HepG2 (cell line): ENCODE results near the gene NUDT22. TPM values are rescaled to one million over a fixed set of nuclear protein-coding genes. Genes with fewer than 3 reads are reported as not detected.

ENCODE experiments used
- ATF4 ChIP-seq, 2 experiments: fragments of 450-650 bp in 1 of 2; sonication (generic) in 1 of 2; formaldehyde crosslinking; IDR thresholded peaks; 2 replicates each; pipeline versions ENCODE4 v1.5.0 to v1.8.0; 2020 to 2022; ENCODE audit warnings: mild to moderate bottlenecking in 1 of 2, missing genetic modification reagents in 1 of 2
- HDAC1 ChIP-seq: sonication (generic); formaldehyde crosslinking; IDR thresholded peaks from 2 replicates; pipeline ENCODE4 v1.5.1; 2020; ENCODE audit warnings: mild to moderate bottlenecking, missing genetic modification reagents
- HMG20A ChIP-seq: IDR thresholded peaks from 2 replicates; pipeline ENCODE4 v1.6.1; 2016; ENCODE audit warnings: borderline replicate concordance
- KMT2A ChIP-seq: sonication (generic); formaldehyde crosslinking; IDR thresholded peaks from 2 replicates; pipeline ENCODE4 v1.4.0; 2020; ENCODE audit warnings: missing genetic modification reagents
- MTA3 ChIP-seq: sonication (generic); formaldehyde crosslinking; IDR thresholded peaks from 2 replicates; pipeline ENCODE4 v1.4.0; 2020; ENCODE audit warnings: missing genetic modification reagents
- MXD4 ChIP-seq: IDR thresholded peaks from 2 replicates; pipeline ENCODE4 v1.6.1; 2016; ENCODE audit warnings: mild to moderate bottlenecking, missing biosample characterization, missing genetic modification reagents
- NFE2L1 ChIP-seq: sonication (generic); formaldehyde crosslinking; IDR thresholded peaks from 2 replicates; pipeline ENCODE4 v1.4.0; 2020; ENCODE audit warnings: missing genetic modification reagents, mild to moderate bottlenecking, borderline replicate concordance
- PCBP1 ChIP-seq: fragments of 200-400 bp; formaldehyde crosslinking; IDR thresholded peaks from 2 replicates; pipeline ENCODE4 v1.6.1; 2017; ENCODE audit warnings: mild to moderate bottlenecking, low read depth, low read length, borderline replicate concordance
- RAD21 ChIP-seq: fragments of 450-650 bp; formaldehyde crosslinking; IDR thresholded peaks from 2 replicates; pipeline ENCODE4 v1.5.0; 2020; ENCODE audit warnings: mild to moderate bottlenecking
- SIX1 ChIP-seq: sonication (generic); formaldehyde crosslinking; IDR thresholded peaks from 2 replicates; pipeline ENCODE4 v1.4.0; 2020; ENCODE audit warnings: missing genetic modification reagents, borderline replicate concordance
- ZBTB2 ChIP-seq: sonication (generic); formaldehyde crosslinking; IDR thresholded peaks from 2 replicates; pipeline ENCODE4 v1.8.0; 2022; ENCODE audit warnings: low read depth, missing genetic modification reagents
- ZC3H13 ChIP-seq: sonication (generic); formaldehyde crosslinking; IDR thresholded peaks from 2 replicates; pipeline ENCODE4 v1.8.1; 2023; ENCODE audit warnings: mild to moderate bottlenecking, missing genetic modification reagents, moderate library complexity
- ZNF253 ChIP-seq: sonication (generic); formaldehyde crosslinking; IDR thresholded peaks from 2 replicates; pipeline ENCODE4 v1.8.0; 2022; ENCODE audit warnings: mild to moderate bottlenecking, missing genetic modification reagents, borderline replicate concordance
- ZNF530 ChIP-seq: sonication (generic); formaldehyde crosslinking; IDR thresholded peaks from 2 replicates; pipeline ENCODE4 v1.5.0; 2020; ENCODE audit warnings: low read depth, mild to moderate bottlenecking, missing genetic modification reagents
- ZNF557 ChIP-seq: sonication (generic); formaldehyde crosslinking; IDR thresholded peaks from 2 replicates; pipeline ENCODE4 v1.4.0; 2020; ENCODE audit warnings: missing genetic modification reagents
- polyA plus RNA-seq, 8 experiments: library from polyadenylated mRNA; depleted of rRNA in 3 of 8; stranded (reverse) in 7 of 8; unstranded in 1 of 8; fragments of >200 nt; fragmentation: Illumina TruSeq in 4 of 8; extraction: Trizol in 4 of 8; gene quantifications; 2 replicates each; pipeline versions ENCODE4 v1.2.1 to v1.2.3, GENCODE V29; 2011 to 2016; ENCODE audit warnings: low read depth in 4 of 8, missing spikeins in 1 of 8, mixed read lengths in 1 of 8; ENCODE audit not compliant: insufficient read depth in 1 of 8
- total RNA-seq, 5 experiments: library from RNA; depleted of rRNA; stranded (reverse); fragments of >200 nt; fragmentation: Illumina TruSeq; extraction: Trizol; gene quantifications; 2 replicates each; pipeline ENCODE4 v1.2.3, GENCODE V29; 2016; ENCODE audit warnings: low read depth in 1 of 5
- TF ChIP-seq, protein P1 (sequence below): sonication (generic); formaldehyde crosslinking; IDR thresholded peaks from 2 replicates; pipeline ENCODE4 v1.4.0; 2020; ENCODE audit warnings: mild to moderate bottlenecking, missing genetic modification reagents
- TF ChIP-seq, protein P2 (sequence below): sonication (generic); formaldehyde crosslinking; IDR thresholded peaks from 2 replicates; pipeline ENCODE4 v1.5.1; 2020; ENCODE audit warnings: mild to moderate bottlenecking, missing genetic modification reagents, moderate library complexity
- TF ChIP-seq, protein P3 (sequence below): sonication (generic); formaldehyde crosslinking; IDR thresholded peaks from 2 replicates; pipeline ENCODE4 v1.5.0; 2020; ENCODE audit warnings: missing genetic modification reagents

Gene NUDT22
- total and polyA plus RNA-seq, 2 of the 13 experiments (the other 11 are each of a cell fraction or from before 2014, with no cell fraction given), result 33.5 to 39.8 TPM

- TF ChIP-seq ZNF253 (no peak), PCBP1 (no peak), ZNF557 (CRISPR knock-in tag) (no peak), SIX1 (CRISPR knock-in tag) (no peak), MXD4 (CRISPR knock-in tag) (no peak), NFE2L1 (CRISPR knock-in tag) (no peak), ATF4 (CRISPR knock-in tag; IDR thresholded peaks at IDR 0.05) (no peak), ZBTB2 (CRISPR knock-in tag) (no peak), RAD21 (CRISPR knock-in tag) (no peak), ZC3H13 (0 out of 2 replicates have a peak, but pooled peaks have one; percentile 33), KMT2A (CRISPR knock-in tag) (no peak), ZNF530 (CRISPR knock-in tag) (no peak), HMG20A (CRISPR knock-in tag) (no peak), HDAC1 (CRISPR knock-in tag) (no peak), MTA3 (CRISPR knock-in tag) (no peak)
- TF ChIP-seq, protein P1, sequence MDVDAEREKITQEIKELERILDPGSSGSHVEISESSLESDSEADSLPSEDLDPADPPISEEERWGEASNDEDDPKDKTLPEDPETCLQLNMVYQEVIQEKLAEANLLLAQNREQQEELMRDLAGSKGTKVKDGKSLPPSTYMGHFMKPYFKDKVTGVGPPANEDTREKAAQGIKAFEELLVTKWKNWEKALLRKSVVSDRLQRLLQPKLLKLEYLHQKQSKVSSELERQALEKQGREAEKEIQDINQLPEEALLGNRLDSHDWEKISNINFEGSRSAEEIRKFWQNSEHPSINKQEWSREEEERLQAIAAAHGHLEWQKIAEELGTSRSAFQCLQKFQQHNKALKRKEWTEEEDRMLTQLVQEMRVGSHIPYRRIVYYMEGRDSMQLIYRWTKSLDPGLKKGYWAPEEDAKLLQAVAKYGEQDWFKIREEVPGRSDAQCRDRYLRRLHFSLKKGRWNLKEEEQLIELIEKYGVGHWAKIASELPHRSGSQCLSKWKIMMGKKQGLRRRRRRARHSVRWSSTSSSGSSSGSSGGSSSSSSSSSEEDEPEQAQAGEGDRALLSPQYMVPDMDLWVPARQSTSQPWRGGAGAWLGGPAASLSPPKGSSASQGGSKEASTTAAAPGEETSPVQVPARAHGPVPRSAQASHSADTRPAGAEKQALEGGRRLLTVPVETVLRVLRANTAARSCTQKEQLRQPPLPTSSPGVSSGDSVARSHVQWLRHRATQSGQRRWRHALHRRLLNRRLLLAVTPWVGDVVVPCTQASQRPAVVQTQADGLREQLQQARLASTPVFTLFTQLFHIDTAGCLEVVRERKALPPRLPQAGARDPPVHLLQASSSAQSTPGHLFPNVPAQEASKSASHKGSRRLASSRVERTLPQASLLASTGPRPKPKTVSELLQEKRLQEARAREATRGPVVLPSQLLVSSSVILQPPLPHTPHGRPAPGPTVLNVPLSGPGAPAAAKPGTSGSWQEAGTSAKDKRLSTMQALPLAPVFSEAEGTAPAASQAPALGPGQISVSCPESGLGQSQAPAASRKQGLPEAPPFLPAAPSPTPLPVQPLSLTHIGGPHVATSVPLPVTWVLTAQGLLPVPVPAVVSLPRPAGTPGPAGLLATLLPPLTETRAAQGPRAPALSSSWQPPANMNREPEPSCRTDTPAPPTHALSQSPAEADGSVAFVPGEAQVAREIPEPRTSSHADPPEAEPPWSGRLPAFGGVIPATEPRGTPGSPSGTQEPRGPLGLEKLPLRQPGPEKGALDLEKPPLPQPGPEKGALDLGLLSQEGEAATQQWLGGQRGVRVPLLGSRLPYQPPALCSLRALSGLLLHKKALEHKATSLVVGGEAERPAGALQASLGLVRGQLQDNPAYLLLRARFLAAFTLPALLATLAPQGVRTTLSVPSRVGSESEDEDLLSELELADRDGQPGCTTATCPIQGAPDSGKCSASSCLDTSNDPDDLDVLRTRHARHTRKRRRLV, result no peak
- TF ChIP-seq, protein P2, sequence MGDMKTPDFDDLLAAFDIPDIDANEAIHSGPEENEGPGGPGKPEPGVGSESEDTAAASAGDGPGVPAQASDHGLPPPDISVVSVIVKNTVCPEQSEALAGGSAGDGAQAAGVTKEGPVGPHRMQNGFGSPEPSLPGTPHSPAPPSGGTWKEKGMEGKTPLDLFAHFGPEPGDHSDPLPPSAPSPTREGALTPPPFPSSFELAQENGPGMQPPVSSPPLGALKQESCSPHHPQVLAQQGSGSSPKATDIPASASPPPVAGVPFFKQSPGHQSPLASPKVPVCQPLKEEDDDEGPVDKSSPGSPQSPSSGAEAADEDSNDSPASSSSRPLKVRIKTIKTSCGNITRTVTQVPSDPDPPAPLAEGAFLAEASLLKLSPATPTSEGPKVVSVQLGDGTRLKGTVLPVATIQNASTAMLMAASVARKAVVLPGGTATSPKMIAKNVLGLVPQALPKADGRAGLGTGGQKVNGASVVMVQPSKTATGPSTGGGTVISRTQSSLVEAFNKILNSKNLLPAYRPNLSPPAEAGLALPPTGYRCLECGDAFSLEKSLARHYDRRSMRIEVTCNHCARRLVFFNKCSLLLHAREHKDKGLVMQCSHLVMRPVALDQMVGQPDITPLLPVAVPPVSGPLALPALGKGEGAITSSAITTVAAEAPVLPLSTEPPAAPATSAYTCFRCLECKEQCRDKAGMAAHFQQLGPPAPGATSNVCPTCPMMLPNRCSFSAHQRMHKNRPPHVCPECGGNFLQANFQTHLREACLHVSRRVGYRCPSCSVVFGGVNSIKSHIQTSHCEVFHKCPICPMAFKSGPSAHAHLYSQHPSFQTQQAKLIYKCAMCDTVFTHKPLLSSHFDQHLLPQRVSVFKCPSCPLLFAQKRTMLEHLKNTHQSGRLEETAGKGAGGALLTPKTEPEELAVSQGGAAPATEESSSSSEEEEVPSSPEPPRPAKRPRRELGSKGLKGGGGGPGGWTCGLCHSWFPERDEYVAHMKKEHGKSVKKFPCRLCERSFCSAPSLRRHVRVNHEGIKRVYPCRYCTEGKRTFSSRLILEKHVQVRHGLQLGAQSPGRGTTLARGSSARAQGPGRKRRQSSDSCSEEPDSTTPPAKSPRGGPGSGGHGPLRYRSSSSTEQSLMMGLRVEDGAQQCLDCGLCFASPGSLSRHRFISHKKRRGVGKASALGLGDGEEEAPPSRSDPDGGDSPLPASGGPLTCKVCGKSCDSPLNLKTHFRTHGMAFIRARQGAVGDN, result no peak; the same call in 1 of the 2 replicates
- TF ChIP-seq, protein P3, sequence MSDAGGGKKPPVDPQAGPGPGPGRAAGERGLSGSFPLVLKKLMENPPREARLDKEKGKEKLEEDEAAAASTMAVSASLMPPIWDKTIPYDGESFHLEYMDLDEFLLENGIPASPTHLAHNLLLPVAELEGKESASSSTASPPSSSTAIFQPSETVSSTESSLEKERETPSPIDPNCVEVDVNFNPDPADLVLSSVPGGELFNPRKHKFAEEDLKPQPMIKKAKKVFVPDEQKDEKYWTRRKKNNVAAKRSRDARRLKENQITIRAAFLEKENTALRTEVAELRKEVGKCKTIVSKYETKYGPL, result no peak
These were observed 24.4 kb downstream of the NUDT22 start (continued) for GRCh38 chr11:64250415-64251015.
